Spleen (tissue), 11 donors: ENCODE measurements around the gene SMIM11. TPM values are rescaled to one million over a fixed set of nuclear protein-coding genes. Genes with fewer than 3 reads are reported as not detected.

Source experiments
- DNase-seq: peaks from one replicate; pipeline ENCODE4 v3.0.0-alpha.2; 2020
- H3K27ac ChIP-seq, 8 donors: fragments of 200-600 bp; sonication (generic) in 7 of 8; 1 replicate in 4 of 8; 2 replicates in 4 of 8; pipeline versions ENCODE4 v1.5.0 to v1.8.0; 2016 to 2021; ENCODE audit warnings: inconsistent platforms in 4 of 8, mild to moderate bottlenecking in 4 of 8, moderate library complexity in 1 of 8
- H3K27me3 ChIP-seq, 7 donors: fragments of 200-600 bp; sonication (generic) in 6 of 7; replicated peaks in 1 of 7; 1 replicate in 4 of 7; 2 replicates in 3 of 7; pipeline versions ENCODE4 v1.5.0 to v1.8.0; 2016 to 2021; ENCODE audit warnings: inconsistent platforms in 3 of 7, mild to moderate bottlenecking in 1 of 7
- H3K36me3 ChIP-seq, 6 donors: fragments of 200-600 bp; sonication (generic) in 5 of 6; 1 replicate in 4 of 6; 2 replicates in 2 of 6; pipeline versions ENCODE4 v1.5.0 to v1.8.0; 2016 to 2021; ENCODE audit warnings: inconsistent platforms in 2 of 6
- H3K4me1 ChIP-seq, 6 donors: fragments of 200-600 bp; sonication (generic) in 5 of 6; 1 replicate in 3 of 6; 2 replicates in 3 of 6; pipeline versions ENCODE4 v1.5.0 to v1.8.0; 2016 to 2021; ENCODE audit warnings: inconsistent platforms in 3 of 6
- H3K4me3 ChIP-seq, 8 donors: fragments of 200-600 bp; sonication (generic) in 7 of 8; 1 replicate in 4 of 8; 2 replicates in 4 of 8; pipeline versions ENCODE4 v1.5.0 to v1.8.0; 2016 to 2021; ENCODE audit warnings: inconsistent platforms in 4 of 8, mild to moderate bottlenecking in 4 of 8, moderate library complexity in 2 of 8
- H3K9me3 ChIP-seq, 8 donors: fragments of 200-600 bp; sonication (generic) in 7 of 8; 1 replicate in 4 of 8; 2 replicates in 4 of 8; pipeline versions ENCODE4 v1.5.0 to v1.8.0; 2016 to 2021; ENCODE audit warnings: inconsistent platforms in 4 of 8
- POLR2A ChIP-seq, 3 donors: fragments of 450-650 bp; IDR thresholded peaks; one replicate each; pipeline ENCODE4 v1.5.1; 2017; ENCODE audit warnings: antibody characterized with exemption in 3 of 3, mild to moderate bottlenecking in 1 of 3
- POLR2AphosphoS5 ChIP-seq, 3 donors: sonication (generic); formaldehyde crosslinking; IDR thresholded peaks; one replicate each; pipeline ENCODE4 v1.5.1; 2017; ENCODE audit warnings: antibody characterized with exemption in 3 of 3
- WGBS, 5 donors: extraction: QIAGEN DNeasy Blood & Tissue Kit in 3 of 5; methylation state at CpG; one replicate each; pipeline versions ENCODE4 v1.1.5 to v1.1.7; 2013 to 2018; 5-methylcytosine and 5-hydroxymethylcytosine counted together
- intact Hi-C: fragments of 100-400 bp; cut with DNase I; formaldehyde crosslinking; loops from one replicate; pipeline ENCODE4 v1.15.0; 2023; ENCODE audit warnings: low total_unique reads
- polyA plus RNA-seq, 3 donors: library from polyadenylated mRNA; stranded (reverse); fragments of 200-250 nt; gene quantifications; one replicate each; pipeline ENCODE4 v1.2.1, GENCODE V29; 2013
- total RNA-seq, 7 donors: library from RNA; depleted of rRNA in 3 of 7; stranded (reverse); fragments of >200 nt in 3 of 7; fragmentation: NEBNext Ultra II Directional in 4 of 7; extraction: Animal tissue kit (Norgen Biotek cat#: 25700) in 4 of 7; gene quantifications; one replicate each; pipeline versions ENCODE4 v1.1.0 to v1.2.1, GENCODE V29; 2016 to 2021
- TF ChIP-seq, protein P1 (sequence below), 11 experiments: fragments of 200-600 bp in 7 of 11; fragments of 450-650 bp in 4 of 11; sonication (generic) in 4 of 11; IDR thresholded peaks in 8 of 11; conservative IDR thresholded peaks in 3 of 11; 1 replicate in 7 of 11; 2 replicates in 4 of 11; pipeline versions ENCODE4 v1.4.0 to v1.8.0; 2016 to 2021; ENCODE audit warnings: antibody characterized with exemption in 11 of 11, inconsistent platforms in 4 of 11, mild to moderate bottlenecking in 1 of 11
- donor health status: healthy with polysubstance abuse.
- donor health status: DM: no; HTN: no; CAD: no; lungs with moderate emphysema.
- donor health status: DM: no; HTN: no; CAD: no.
- donor health status: Bipolar disorder and iron deficiency.
- donor health status: healthy.
- donor health status: DM: no; HTN: no; CAD: no.
- donor health status: DM: yes; HTN: yes; CAD: no.

Gene SMIM11
- total and polyA plus RNA-seq, 10 donors = 3.7 to 18.9 (median 8.0) TPM

- H3K4me3 ChIP-seq = no peak overlapping the region
- H3K9me3 ChIP-seq = peaks cover 0 to 4% (median 0%) of the 10 kb centered on the region in 8 donors
- peaks cover 0 to 25% (median 4%) of the 10 kb centered on the region in 7 donors for H3K27me3 ChIP-seq
- no peak overlapping the region for H3K27ac ChIP-seq
- 47 to 93% (median 53%) methylated on average over 1 of the region's 1 CpG for WGBS, 5 donors
- no peaks in the 10 kb centered on the region for H3K36me3 ChIP-seq
- intact Hi-C loops = no loop called here
- DNase-seq = no peak
- peaks cover 0 to 11% (median 7%) of the 10 kb centered on the region in 6 donors for H3K4me1 ChIP-seq
- no peak for TF ChIP-seq POLR2A (IDR thresholded peaks at IDR 0.05)
- no peak for TF ChIP-seq POLR2AphosphoS5 (IDR thresholded peaks at IDR 0.05)
- TF ChIP-seq, protein P1, sequence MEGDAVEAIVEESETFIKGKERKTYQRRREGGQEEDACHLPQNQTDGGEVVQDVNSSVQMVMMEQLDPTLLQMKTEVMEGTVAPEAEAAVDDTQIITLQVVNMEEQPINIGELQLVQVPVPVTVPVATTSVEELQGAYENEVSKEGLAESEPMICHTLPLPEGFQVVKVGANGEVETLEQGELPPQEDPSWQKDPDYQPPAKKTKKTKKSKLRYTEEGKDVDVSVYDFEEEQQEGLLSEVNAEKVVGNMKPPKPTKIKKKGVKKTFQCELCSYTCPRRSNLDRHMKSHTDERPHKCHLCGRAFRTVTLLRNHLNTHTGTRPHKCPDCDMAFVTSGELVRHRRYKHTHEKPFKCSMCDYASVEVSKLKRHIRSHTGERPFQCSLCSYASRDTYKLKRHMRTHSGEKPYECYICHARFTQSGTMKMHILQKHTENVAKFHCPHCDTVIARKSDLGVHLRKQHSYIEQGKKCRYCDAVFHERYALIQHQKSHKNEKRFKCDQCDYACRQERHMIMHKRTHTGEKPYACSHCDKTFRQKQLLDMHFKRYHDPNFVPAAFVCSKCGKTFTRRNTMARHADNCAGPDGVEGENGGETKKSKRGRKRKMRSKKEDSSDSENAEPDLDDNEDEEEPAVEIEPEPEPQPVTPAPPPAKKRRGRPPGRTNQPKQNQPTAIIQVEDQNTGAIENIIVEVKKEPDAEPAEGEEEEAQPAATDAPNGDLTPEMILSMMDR (IDR thresholded peaks at IDR 0.05 in 8 of 11, conservative IDR thresholded peaks at IDR 0.05 in 3 of 11) = no peak
Measured at GRCh38 chr21:34358866-34359265, 16.4 kb upstream of the SMIM11 start.

- no peak for TF ChIP-seq POLR2AphosphoS5 (IDR thresholded peaks at IDR 0.05)
- no peak for TF ChIP-seq POLR2A (IDR thresholded peaks at IDR 0.05)
- TF ChIP-seq, protein P1 (IDR thresholded peaks at IDR 0.05 in 8 of 11, conservative IDR thresholded peaks at IDR 0.05 in 3 of 11) = no peak
- Histone ChIP-seq H3K4me1 (peaks cover 0 to 11% (median 7%) of the 10 kb centered on the region in 6 donors), H3K27ac (no peak overlapping the region), H3K4me3 (no peak overlapping the region), H3K9me3 (peaks cover 0 to 4% (median 0%) of the 10 kb centered on the region in 8 donors), H3K36me3 (no peaks in the 10 kb centered on the region), H3K27me3 (peaks cover 0 to 24% (median 4%) of the 10 kb centered on the region in 7 donors)
- WGBS, 5 donors = 78 to 93% (median 89%) methylated on average over 12 of the region's 12 CpGs
- intact Hi-C loops = no loop called here
- DNase-seq = no peak
Measured at GRCh38 chr21:34360488-34361241, 14.6 kb upstream of the SMIM11 start.

- Histone ChIP-seq H3K9me3 (peaks cover 0 to 4% (median 0%) of the 10 kb centered on the region in 8 donors), H3K27ac (no peak overlapping the region), H3K36me3 (no peaks in the 10 kb centered on the region), H3K4me1 (peaks cover 0 to 11% (median 7%) of the 10 kb centered on the region in 6 donors), H3K27me3 (peaks cover 0 to 15% (median 4%) of the 10 kb centered on the region in 7 donors), H3K4me3 (no peak overlapping the region)
- TF ChIP-seq, protein P1 (IDR thresholded peaks at IDR 0.05 in 8 of 11, conservative IDR thresholded peaks at IDR 0.05 in 3 of 11) = peak in 3 of 11 experiments; percentile 3 to 59 (median 28)
- no peak for TF ChIP-seq POLR2A (IDR thresholded peaks at IDR 0.05)
- DNase-seq = no peak
- WGBS, 5 donors = 14 to 37% (median 24%) methylated on average over 3 of the region's 3 CpGs
- intact Hi-C loops = no loop called here
Measured at GRCh38 chr21:34362136-34362444, 13.2 kb upstream of the SMIM11 start.

GRCh38 chr21:34362670-34363069, 12.6 kb upstream of the SMIM11 start:
- WGBS, 5 donors = 93 to 99% (median 98%) methylated on average over 3 of the region's 3 CpGs
- no peak overlapping the region for H3K4me3 ChIP-seq
- no peak for DNase-seq
- TF ChIP-seq POLR2AphosphoS5 (IDR thresholded peaks at IDR 0.05) (no peak), POLR2A (IDR thresholded peaks at IDR 0.05) (no peak)
- TF ChIP-seq, protein P1 (IDR thresholded peaks at IDR 0.05 in 8 of 11, conservative IDR thresholded peaks at IDR 0.05 in 3 of 11) = no peak
- peaks cover 0 to 11% (median 7%) of the 10 kb centered on the region in 6 donors for H3K4me1 ChIP-seq
- no peaks in the 10 kb centered on the region for H3K36me3 ChIP-seq
- peaks cover 0 to 4% (median 0%) of the 10 kb centered on the region in 8 donors for H3K9me3 ChIP-seq
- peaks cover 0 to 15% (median 4%) of the 10 kb centered on the region in 7 donors for H3K27me3 ChIP-seq
- intact Hi-C loops = no loop called here
- no peak overlapping the region for H3K27ac ChIP-seq
